Kidney epithelial cell (primary cell): Measurements from ENCODE around the gene TSHZ2. TPM values are rescaled to one million over a fixed set of nuclear protein-coding genes. Genes with fewer than 3 reads are reported as not detected.

Experiments used
- DNase-seq: peaks from one replicate; pipeline ENCODE4 v3.0.0-alpha.2; 2010; ENCODE audit warnings: low read depth
- H3K27me3 ChIP-seq: 2 replicates; pipeline ENCODE4 v1.6.0; 2011; ENCODE audit warnings: low read length; ENCODE audit not compliant: control insufficient read depth, insufficient read depth
- H3K36me3 ChIP-seq: 2 replicates; pipeline ENCODE4 v1.5.1; 2011; ENCODE audit warnings: low read length; ENCODE audit not compliant: control insufficient read depth, insufficient read depth
- H3K4me3 ChIP-seq: 2 replicates; pipeline ENCODE4 v1.5.1; 2011; ENCODE audit warnings: low read depth, mild to moderate bottlenecking, control low read depth, low read length
- CTCF ChIP-seq: IDR thresholded peaks from 2 replicates; pipeline ENCODE4 v1.5.1; 2011; ENCODE audit warnings: mild to moderate bottlenecking, moderate library complexity, low read length, control low read depth, inconsistent platforms; ENCODE audit not compliant: insufficient read depth, poor library complexity, severe bottlenecking
- total RNA-seq: library from RNA; depleted of rRNA; stranded (reverse); fragments of >200 nt; gene quantifications from 2 replicates; pipeline ENCODE4 v1.2.3, GENCODE V29; 2015

The TSHZ2 gene
- total RNA-seq, 1 donor from 2014 or later: 1.0 TPM

GRCh38 chr20:53223626-53224172 is 251.5 kb downstream of the TSHZ2 start:
- H3K36me3 ChIP-seq: no peaks in the 10 kb centered on the region
- H3K4me3 ChIP-seq: no peak overlapping the region
- no peaks in the 10 kb centered on the region for H3K27me3 ChIP-seq
- DNase-seq: no peak
- TF ChIP-seq CTCF: no peak

GRCh38 chr20:53224851-53225250 is 252.7 kb downstream of the TSHZ2 start:
- no peak for DNase-seq
- Histone ChIP-seq H3K27me3 (no peaks in the 10 kb centered on the region), H3K36me3 (no peaks in the 10 kb centered on the region), H3K4me3 (no peak overlapping the region)
- no peak for TF ChIP-seq CTCF

GRCh38 chr20:53226826-53227225 is 254.7 kb downstream of the TSHZ2 start:
- Histone ChIP-seq H3K36me3 (no peaks in the 10 kb centered on the region), H3K27me3 (no peaks in the 10 kb centered on the region), H3K4me3 (no peak overlapping the region)
- TF ChIP-seq CTCF: no peak
- DNase-seq: no peak

GRCh38 chr20:53227523-53227922 is 255.4 kb downstream of the TSHZ2 start:
- Histone ChIP-seq H3K4me3 (no peak overlapping the region), H3K27me3 (no peaks in the 10 kb centered on the region), H3K36me3 (no peaks in the 10 kb centered on the region)
- DNase-seq: no peak
- TF ChIP-seq CTCF: no peak

- Histone ChIP-seq H3K4me3 (no peak overlapping the region), H3K27me3 (no peaks in the 10 kb centered on the region), H3K36me3 (no peaks in the 10 kb centered on the region)
- DNase-seq: no peak
- no peak for TF ChIP-seq CTCF
Measured at GRCh38 chr20:53231061-53231460, 258.9 kb downstream of the TSHZ2 start.

GRCh38 chr20:53237461-53237860 is 265.3 kb downstream of the TSHZ2 start:
- TF ChIP-seq CTCF: no peak
- no peak for DNase-seq
- no peaks in the 10 kb centered on the region for H3K27me3 ChIP-seq
- no peaks in the 10 kb centered on the region for H3K36me3 ChIP-seq
- no peak overlapping the region for H3K4me3 ChIP-seq
